ENCODE data around the gene MCL1. TPM values are rescaled to one million over a fixed set of nuclear protein-coding genes. Genes with fewer than 3 reads are reported as not detected.
"Not testable (repeated sequence)": the region's sequence is repeated elsewhere in the genome, so short reads cannot be mapped to it uniquely, and the experiment has no call there.

MCL1 gene
- total RNA-seq, 1 experiment from 2014 or later = 145 TPM

- ChIA-PET CTCF (no interaction called here), POLR2A (ENCODE audit: unreplicated experiment) (no interaction called here)
- Histone ChIP-seq H3F3A (ENCODE audit: insufficient read depth, low read depth) (peaks cover 50% of the 10 kb centered on the region), H3K27ac (peak overlapping the region; percentile 90), H3K4me1 (replicated peaks; ENCODE audit: insufficient read depth) (peaks cover 77% of the 10 kb centered on the region), H3K9me3 (ENCODE audit: insufficient read depth, low read depth) (no peaks in the 10 kb centered on the region), H3K36me3 (ENCODE audit: low read depth) (peaks cover 51% of the 10 kb centered on the region), H3K9me2 (ENCODE audit: insufficient read depth) (no peaks in the 10 kb centered on the region), H3K4me3 (no peak overlapping the region), H4K20me1 (ENCODE audit: insufficient read depth) (no peaks in the 10 kb centered on the region), H3K4me2 (0 out of 2 replicates have a peak overlapping the region, but pooled peaks have one; percentile 65), H3K79me2 (ENCODE audit: low read depth) (peaks cover 65% of the 10 kb centered on the region), H3K27me3 (ENCODE audit: insufficient read depth, low read depth) (no peaks in the 10 kb centered on the region), H2AFZ (no peak overlapping the region)
- BruUV-seq (replicated peaks) = no TSS peak
- no peak for DNase-seq
- no peak for TF ChIP-seq EZH2 (IDR thresholded peaks at IDR 0.05; ENCODE audit: low read depth)
- TF ChIP-seq, protein P1, sequence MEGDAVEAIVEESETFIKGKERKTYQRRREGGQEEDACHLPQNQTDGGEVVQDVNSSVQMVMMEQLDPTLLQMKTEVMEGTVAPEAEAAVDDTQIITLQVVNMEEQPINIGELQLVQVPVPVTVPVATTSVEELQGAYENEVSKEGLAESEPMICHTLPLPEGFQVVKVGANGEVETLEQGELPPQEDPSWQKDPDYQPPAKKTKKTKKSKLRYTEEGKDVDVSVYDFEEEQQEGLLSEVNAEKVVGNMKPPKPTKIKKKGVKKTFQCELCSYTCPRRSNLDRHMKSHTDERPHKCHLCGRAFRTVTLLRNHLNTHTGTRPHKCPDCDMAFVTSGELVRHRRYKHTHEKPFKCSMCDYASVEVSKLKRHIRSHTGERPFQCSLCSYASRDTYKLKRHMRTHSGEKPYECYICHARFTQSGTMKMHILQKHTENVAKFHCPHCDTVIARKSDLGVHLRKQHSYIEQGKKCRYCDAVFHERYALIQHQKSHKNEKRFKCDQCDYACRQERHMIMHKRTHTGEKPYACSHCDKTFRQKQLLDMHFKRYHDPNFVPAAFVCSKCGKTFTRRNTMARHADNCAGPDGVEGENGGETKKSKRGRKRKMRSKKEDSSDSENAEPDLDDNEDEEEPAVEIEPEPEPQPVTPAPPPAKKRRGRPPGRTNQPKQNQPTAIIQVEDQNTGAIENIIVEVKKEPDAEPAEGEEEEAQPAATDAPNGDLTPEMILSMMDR (conservative IDR thresholded peaks at IDR 0.05) = no peak
- intact Hi-C loops (cut with micrococcal nuclease; ENCODE audit: unreplicated experiment) = loop anchor here (10.0 kb wide), 2 partner anchors 341 to 349 kb away; partner anchors contain the start of genes CERS2 and CIART
Observed at GRCh38 chr1:150626150-150626549, 46.7 kb upstream of the MCL1 start.

GRCh38 chr1:150624546-150624945 is 45.1 kb upstream of the MCL1 start:
- not testable (repeated sequence) for DNase-seq; H2AFZ ChIP-seq; H3K27me3 ChIP-seq (ENCODE audit: insufficient read depth, low read depth); H4K20me1 ChIP-seq (ENCODE audit: insufficient read depth); BruUV-seq (replicated peaks); H3K9me2 ChIP-seq (ENCODE audit: insufficient read depth); H3K9me3 ChIP-seq (ENCODE audit: insufficient read depth, low read depth)
- Histone ChIP-seq H3K4me2 (peak overlapping the region; percentile 65), H3K79me2 (ENCODE audit: low read depth) (peaks cover 68% of the 10 kb centered on the region), H3F3A (ENCODE audit: insufficient read depth, low read depth) (peaks cover 62% of the 10 kb centered on the region), H3K4me3 (peak overlapping the region; percentile 1; the same call in 1 of the 2 replicates), H3K36me3 (ENCODE audit: low read depth) (peaks cover 67% of the 10 kb centered on the region), H3K27ac (peak overlapping the region; percentile 90), H3K4me1 (replicated peaks; ENCODE audit: insufficient read depth) (peaks cover 75% of the 10 kb centered on the region)
- ChIA-PET CTCF (interaction anchor here (0.9 kb wide), 1 partner anchor 189 kb away, joined by 3 read pairs; no protein-coding TSS in a partner anchor), POLR2A (ENCODE audit: unreplicated experiment) (interaction anchor here (0.5 to 1.0 kb wide), 5 partner anchors 45 to 80 kb away, joined by 3 to 9 read pairs (median 4); partner anchors contain the start of gene MCL1)
- intact Hi-C loops (cut with micrococcal nuclease; ENCODE audit: unreplicated experiment) = loop anchor here (5.0 to 10.0 kb wide), 3 partner anchors 188 to 350 kb away; partner anchors contain the start of genes CERS2 and CIART

DNA sequence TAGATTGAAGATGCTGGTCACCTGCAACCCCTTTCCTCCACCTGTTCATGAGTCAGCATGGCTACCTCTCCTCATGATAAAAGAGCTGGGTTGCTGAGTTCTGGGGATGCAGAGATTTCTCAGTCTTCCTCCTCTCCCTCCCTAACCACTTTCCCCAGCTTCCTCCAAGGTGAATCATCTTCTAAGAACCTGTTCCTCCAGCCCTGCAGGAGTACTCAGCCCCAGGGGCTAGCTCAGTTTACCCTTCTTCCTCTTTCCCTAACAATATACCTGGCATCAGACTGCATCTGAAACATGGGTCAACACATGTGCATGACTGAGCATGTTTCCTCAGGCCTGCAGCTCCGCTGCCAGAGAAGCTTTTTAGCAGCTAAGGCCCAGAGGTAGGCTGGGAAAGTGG is 44.7 kb upstream of the MCL1 start:
- not testable (repeated sequence) for BruUV-seq (replicated peaks); H3K9me2 ChIP-seq (ENCODE audit: insufficient read depth); H3K27me3 ChIP-seq (ENCODE audit: insufficient read depth, low read depth); H2AFZ ChIP-seq; H3K4me3 ChIP-seq; H3K9me3 ChIP-seq (ENCODE audit: insufficient read depth, low read depth); H4K20me1 ChIP-seq (ENCODE audit: insufficient read depth)
- Histone ChIP-seq H3K4me1 (replicated peaks; ENCODE audit: insufficient read depth) (peaks cover 75% of the 10 kb centered on the region), H3K4me2 (peak overlapping the region; percentile 65), H3F3A (ENCODE audit: insufficient read depth, low read depth) (peaks cover 66% of the 10 kb centered on the region), H3K79me2 (ENCODE audit: low read depth) (peaks cover 72% of the 10 kb centered on the region), H3K36me3 (ENCODE audit: low read depth) (peaks cover 71% of the 10 kb centered on the region), H3K27ac (peak overlapping the region; percentile 90)
- ChIA-PET POLR2A (ENCODE audit: unreplicated experiment) (interaction anchor here (0.5 to 1.0 kb wide), 5 partner anchors 45 to 80 kb away, joined by 3 to 9 read pairs (median 4); partner anchors contain the start of gene MCL1), CTCF (interaction anchor here (0.9 kb wide), 1 partner anchor 189 kb away, joined by 3 read pairs; no protein-coding TSS in a partner anchor)
- intact Hi-C loops (cut with micrococcal nuclease; ENCODE audit: unreplicated experiment) = loop anchor here (5.0 to 10.0 kb wide), 3 partner anchors 188 to 351 kb away; partner anchors contain the start of genes CERS2 and CIART
- peak; percentile 81 to 95 for DNase-seq

DNA sequence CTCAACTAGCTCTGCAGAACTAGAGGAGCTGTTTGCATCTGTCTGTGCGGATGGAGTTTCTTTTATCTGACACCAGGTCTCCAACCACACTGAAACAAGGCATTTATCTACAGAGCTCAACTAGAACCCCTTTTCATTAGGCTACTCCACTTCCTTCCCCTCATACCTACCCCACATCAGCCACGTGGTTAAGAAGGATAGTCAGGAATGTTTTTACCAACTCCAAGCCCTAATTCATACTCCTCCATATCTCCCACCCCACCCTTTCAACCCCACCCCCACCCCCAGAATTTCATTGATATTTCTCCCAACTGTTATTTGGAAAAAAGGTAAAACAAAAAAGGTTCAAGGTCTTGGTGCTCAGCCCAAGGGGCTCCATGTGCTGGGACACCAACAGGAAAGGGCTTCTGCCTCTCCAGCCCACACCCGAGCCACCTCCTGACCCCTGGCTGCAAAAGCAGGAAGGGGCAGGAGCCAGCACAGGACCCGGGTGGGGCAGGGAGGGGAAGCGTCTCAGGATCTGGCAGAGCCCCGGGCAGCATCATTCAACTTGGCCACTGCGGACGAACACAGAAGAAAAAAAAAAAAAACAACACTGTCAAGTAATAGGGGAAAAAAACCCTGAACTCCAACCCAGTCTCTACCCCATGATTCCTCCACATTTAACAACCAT is 43.0 kb upstream of the MCL1 start:
- no TSS peak for BruUV-seq (replicated peaks)
- H3K4me2 ChIP-seq = peak overlapping the region; percentile 64; the same call in 1 of the 2 replicates
- peaks cover 57% of the 10 kb centered on the region for H3K79me2 ChIP-seq (ENCODE audit: low read depth)
- intact Hi-C loops (cut with micrococcal nuclease; ENCODE audit: unreplicated experiment) = loop anchor here (5.0 to 10.0 kb wide), 3 partner anchors 190 to 352 kb away; partner anchors contain the start of genes CERS2 and CIART
- peaks cover 64% of the 10 kb centered on the region for H3K4me1 ChIP-seq (replicated peaks; ENCODE audit: insufficient read depth)
- ChIA-PET CTCF (no interaction called here), POLR2A (ENCODE audit: unreplicated experiment) (no interaction called here)
- H4K20me1 ChIP-seq (ENCODE audit: insufficient read depth) = no peaks in the 10 kb centered on the region
- peaks cover 71% of the 10 kb centered on the region for H3F3A ChIP-seq (ENCODE audit: insufficient read depth, low read depth)
- no peak overlapping the region for H2AFZ ChIP-seq
- H3K4me3 ChIP-seq = no peak overlapping the region
- H3K36me3 ChIP-seq (ENCODE audit: low read depth) = peaks cover 78% of the 10 kb centered on the region
- no peaks in the 10 kb centered on the region for H3K27me3 ChIP-seq (ENCODE audit: insufficient read depth, low read depth)
- no peaks in the 10 kb centered on the region for H3K9me3 ChIP-seq (ENCODE audit: insufficient read depth, low read depth)
- DNase-seq = no peak
- no peak for TF ChIP-seq EZH2 (IDR thresholded peaks at IDR 0.05; ENCODE audit: low read depth)
- TF ChIP-seq, protein P1 (conservative IDR thresholded peaks at IDR 0.05) = no peak
- peak overlapping the region; percentile 90 for H3K27ac ChIP-seq
- no peaks in the 10 kb centered on the region for H3K9me2 ChIP-seq (ENCODE audit: insufficient read depth)
